Non-pigmented ciliary epithelial cell (primary cell): Measurements from ENCODE around the gene NKX2-3.

ENCODE experiments used
- DNase-seq: peaks from one replicate; pipeline ENCODE4 v3.0.0-alpha.2; 2010; ENCODE audit warnings: low read depth

NKX2-3 gene

GRCh38 chr10:99539120-99539519, 6.4 kb downstream of the NKX2-3 start:
- no peak for DNase-seq

DNA sequence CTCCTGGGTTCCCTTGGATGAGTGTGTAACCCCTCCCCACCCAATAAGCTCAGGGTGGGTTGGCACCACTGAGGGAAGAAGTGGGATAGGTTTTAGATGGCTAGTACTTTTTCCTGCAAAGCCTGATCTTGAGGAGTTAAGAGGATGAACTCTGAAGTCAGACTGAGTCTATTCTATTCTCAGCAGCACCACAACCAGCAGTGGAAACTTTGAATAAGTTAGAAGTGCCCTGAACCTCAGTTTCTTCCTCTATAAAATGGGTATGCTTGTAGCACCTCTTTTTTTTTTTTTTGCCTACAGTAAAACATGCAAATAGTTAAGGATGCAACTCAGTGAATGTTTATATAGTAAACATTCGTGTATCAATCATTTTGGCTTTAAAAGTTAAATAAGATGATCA, 7.1 kb downstream of the NKX2-3 start:
- no peak for DNase-seq

DNA sequence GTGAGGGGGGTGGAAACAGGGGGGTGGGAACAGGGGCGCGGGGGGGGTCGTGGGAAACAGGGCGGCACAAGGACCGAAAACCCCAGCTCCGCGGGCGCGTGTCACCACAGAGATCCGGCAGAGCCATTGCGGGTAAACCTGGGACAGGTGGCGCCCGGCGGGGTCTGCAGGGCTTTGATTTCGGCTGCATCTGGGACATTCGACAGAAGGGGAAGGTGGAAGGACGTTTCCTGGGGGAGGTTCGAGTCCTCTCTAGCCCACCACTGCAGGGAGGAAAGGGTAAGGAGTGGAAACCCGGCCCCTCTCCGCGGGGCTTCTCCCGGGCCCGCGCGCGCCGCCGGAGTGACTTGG, 7.5 kb downstream of the NKX2-3 start:
- DNase-seq = no peak

DNA sequence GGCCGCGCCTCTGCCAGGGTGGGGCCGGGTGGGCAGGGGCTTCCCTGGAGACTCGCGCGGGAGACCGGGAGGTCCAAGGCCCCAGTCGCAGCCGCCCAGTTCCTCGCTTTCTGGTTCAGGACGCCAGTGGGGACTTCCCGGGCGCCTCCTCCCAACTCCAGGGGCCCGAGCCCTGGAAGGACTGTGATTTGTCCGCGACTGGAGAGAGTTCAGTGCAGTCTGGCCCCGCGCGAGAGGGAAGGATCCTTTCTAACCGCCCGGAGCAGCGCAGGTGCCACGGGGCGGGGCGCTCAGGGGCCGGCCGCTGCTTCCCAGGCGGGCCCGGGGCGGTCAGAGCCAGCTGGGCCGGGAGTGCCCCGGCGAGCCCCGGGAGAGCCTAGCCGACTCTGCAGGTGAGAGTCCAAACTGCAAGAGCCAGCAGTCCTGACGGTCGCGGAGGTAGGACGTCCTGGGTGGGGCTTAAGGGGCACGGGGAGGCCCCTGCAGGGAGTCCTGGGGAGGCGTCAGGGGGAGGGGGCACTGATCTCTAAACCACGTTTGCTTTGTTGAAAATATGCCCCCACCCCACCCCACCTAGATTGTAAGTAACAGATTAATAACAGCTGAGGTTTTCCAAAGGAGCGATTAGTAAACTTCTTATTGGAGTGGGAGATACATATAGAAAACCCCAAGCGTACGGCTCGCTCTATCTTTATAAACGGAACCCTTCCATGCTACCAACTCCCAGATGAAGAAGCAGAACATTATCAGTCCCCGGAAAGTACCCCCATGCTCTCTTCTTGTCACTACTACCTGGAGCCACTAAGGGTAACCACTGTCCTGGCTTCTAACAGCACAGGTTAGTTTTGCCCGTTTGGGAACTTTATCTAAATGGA, 8.2 kb downstream of the NKX2-3 start:
- DNase-seq = no peak

GRCh38 chr10:99544322-99544721, 11.6 kb downstream of the NKX2-3 start:
- no peak for DNase-seq

- no peak for DNase-seq
Measured at GRCh38 chr10:99548041-99548530, 15.3 kb downstream of the NKX2-3 start.

DNA sequence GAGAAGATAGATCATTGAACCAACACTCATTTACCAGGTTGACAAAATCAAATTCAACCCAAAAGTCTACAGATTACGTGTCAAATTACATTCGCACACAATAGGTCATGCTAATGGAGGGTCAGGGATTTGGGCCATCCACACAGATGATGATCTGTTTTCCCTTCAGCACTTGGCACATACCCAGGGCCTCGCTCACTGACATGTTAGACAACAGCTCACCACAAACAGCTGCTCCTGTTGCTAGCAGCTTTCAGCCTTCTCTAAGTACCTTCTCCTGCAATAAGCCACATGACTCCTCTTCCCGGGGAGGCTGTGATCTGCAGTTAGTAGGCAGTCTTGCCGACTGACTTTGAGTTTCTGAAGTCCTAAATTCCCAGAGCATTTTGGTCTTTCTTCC, 18.4 kb downstream of the NKX2-3 start:
- DNase-seq = peak; percentile 18

- no peak for DNase-seq
Measured at GRCh38 chr10:99551616-99552015, 18.9 kb downstream of the NKX2-3 start.

DNA sequence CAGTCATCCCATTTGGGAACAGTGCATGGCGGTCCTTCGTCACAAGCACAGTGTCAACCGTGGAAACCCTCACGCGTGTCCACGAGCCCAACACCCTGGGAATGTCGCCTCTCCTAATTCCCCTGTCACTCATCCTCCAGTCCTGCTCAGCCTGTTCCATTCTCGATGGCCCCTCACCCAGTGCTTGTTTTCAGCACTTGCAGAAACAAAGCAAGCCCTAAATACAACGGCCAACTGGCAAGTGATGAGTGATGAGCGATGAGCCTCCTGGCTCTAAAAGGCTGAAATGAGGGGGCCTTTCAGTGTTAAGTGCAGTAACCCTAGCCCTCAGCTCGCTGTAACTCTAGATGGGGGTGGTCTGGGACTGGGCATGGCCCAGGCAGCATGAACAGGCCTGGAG, 22.6 kb downstream of the NKX2-3 start:
- no peak for DNase-seq

DNA sequence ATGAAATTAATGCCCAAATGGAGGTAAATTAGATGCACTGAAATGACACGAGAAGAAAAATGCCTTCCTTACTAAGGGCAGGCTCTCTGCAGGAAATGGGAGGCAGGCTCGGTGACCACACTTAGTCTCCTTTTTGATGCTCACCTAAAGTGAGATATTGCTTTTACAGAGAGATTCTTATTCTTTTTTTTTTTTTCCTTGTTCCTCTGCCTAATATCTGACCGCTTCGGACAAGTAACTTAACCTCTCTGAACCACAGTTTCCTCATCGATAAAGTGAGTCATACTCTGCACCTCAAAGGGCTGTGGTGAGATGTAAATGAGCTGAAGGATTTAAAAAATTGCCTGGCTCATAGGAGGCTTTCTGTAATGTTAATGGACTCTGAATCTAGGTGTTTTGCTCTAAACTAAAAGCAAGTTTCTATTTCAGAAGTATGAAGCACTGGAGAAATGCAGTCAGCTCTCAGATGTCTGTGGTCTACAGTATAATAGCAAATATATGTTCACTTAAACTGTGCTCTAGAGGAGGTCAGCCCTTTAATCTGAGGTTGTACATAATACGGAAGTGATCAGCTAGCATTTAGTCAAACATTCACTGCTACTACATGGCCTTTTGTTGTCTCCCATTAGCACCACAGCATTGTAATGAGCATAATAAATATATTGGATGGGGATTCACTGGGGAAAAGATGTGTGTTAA, 23.2 kb downstream of the NKX2-3 start:
- DNase-seq = no peak

DNA sequence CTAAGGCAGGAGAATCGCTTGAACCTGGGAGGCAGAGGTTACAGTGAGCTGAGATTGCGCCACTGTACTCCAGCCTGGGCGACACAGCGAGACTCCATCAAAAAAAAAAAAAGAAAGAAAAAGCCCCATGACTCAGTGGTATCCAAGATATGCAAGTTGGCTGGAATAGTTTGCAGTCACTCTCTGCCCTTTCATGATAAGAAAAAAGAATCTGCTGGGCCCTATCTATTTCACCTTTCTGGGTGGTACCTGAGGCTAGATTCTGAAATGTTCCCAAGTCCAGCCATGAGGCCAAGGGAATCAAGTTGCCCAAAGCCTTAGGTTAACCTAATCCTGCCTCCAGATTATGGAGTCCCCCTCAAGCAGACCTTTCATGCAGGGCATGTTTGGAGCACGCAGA, 24.3 kb downstream of the NKX2-3 start:
- DNase-seq = no peak

GRCh38 chr10:99558708-99559107, 26.0 kb downstream of the NKX2-3 start:
- DNase-seq = no peak

DNA sequence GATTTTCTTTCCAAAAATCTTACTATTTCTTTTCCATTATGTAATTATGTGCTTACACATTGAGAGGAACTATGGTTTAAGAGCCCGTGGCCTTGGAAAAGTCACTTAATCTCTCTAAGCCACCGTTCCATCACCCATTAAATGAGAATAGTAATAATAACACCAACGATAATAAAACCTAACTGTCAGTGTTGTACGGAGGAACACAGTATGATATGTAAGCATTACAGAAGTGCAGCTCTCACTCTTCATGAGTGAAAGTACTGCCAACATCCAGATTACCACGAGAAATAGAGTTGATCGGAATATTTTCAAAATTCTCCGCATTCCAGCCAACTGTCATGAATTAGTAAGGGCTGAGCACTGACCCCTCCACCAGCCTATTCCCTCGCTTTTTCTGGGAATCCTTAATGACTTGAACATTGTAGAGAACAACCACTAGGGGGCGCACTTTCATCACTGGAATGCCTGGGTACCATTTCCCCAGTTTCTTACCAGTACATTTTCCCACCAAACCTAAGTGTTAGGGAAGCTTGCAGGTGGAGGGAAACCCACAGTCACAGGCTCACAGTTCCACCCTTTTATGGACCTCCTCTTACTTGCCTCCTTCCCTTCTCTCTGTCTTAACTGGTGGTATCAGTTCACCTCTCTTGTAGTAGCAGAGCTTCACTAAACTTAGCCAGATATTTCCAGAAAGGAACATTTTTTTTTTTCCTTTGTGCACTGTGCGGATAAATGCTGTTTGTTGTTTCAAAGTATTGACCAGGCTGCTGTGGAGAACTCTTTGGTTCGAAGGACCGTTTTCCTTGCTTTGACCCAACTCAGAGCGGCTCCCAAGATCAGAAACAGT, 27.8 kb downstream of the NKX2-3 start:
- no peak for DNase-seq

DNA sequence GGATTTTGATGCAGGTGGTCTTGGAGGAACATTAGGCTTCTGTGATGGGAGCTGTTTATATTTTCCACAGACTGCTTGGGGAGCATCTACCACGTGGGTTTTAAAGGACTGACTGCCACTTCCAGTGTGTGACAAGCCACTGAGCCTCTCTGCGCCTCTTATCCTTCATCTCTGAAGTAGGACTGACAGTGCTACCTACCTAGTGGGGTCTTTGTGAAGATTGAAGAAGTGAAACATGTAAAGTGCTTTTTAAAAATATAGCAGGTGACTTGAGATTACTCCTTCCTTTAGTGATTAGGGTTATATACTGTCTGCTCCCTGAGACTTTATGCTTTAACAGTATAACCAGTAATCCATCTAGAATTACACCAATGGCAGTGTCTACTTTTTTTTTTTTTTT, 29.9 kb downstream of the NKX2-3 start:
- DNase-seq = no peak

GRCh38 chr10:99564361-99564760, 31.6 kb downstream of the NKX2-3 start:
- no peak for DNase-seq

- no peak for DNase-seq
Measured at GRCh38 chr10:99565166-99565565, 32.4 kb downstream of the NKX2-3 start.

- no peak for DNase-seq
Measured at GRCh38 chr10:99569253-99569939, 36.7 kb downstream of the NKX2-3 start.

- DNase-seq = no peak
Measured at GRCh38 chr10:99569961-99570360, 37.2 kb downstream of the NKX2-3 start.

- no peak for DNase-seq
Measured at GRCh38 chr10:99571816-99572215, 39.1 kb downstream of the NKX2-3 start.

GRCh38 chr10:99573790-99574189, 41.0 kb downstream of the NKX2-3 start:
- no peak for DNase-seq

DNA sequence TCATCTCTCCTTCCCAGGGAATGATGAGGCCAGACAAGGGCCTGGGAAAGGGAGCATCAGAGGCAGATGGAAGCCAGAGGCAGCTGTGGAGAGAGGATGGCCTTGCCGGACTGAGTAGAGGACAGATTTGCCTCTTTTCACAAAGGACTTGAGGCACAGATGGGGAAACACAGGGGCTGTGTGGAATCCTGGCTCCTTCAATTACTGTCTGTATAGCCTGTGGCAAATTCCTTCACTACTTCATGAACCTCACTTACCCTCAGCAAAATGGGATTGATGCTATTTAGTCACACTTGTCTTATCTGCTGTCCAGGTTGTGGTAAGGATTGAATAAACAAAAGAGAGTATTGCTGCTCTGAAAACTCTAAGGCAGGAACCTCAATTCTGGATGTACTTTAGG, 47.2 kb downstream of the NKX2-3 start:
- no peak for DNase-seq

- no peak for DNase-seq
Measured at GRCh38 chr10:99582255-99582770, 49.6 kb downstream of the NKX2-3 start.
